NCI-H345 (cell line): ENCODE results near the gene MUCL1.
"Not testable (repeated sequence)": the region's sequence is repeated elsewhere in the genome, so short reads cannot be mapped to it uniquely, and the experiment has no call there.

Experiments used
- DNase-seq: peaks from one replicate; lab custom pipeline; 2025; lab: John Stamatoyannopoulos, UW

MUCL1 gene, protein sequence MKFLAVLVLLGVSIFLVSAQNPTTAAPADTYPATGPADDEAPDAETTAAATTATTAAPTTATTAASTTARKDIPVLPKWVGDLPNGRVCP

DNA sequence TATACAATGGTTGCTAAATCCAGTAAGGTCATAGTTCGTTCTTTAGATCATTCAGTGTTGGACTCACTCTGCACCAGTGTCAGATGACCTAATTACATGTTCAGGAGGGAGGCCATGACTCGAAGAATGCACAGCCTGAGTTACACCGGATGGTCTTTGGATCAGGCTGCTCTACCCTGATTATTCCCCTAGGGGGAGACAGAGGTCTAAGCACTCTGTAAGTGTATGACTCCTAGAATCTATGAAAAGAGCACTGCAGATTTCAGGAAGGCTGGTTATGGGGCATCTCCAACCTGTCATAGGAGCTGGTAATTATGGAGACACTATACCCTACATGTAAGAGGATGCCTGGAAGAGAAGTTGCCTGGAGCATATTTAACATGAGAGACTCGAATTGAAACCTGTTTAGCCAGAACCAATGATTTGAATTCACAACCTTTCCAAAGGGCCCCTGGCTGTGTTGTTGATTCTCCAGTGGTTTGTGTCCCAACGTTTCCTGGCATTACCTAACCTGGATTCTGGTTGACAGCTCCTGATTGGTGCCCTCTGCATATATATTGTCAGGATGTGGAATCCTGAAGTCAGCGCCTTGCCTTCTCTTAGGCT is at the start of gene MUCL1:
MUCL1 (plus strand) TSS at position 584 of the 606 bp plus-strand sequence. CDS start 67 bp downstream, outside the sequence.
- peak; percentile 69 for DNase-seq

GRCh38 chr12:54821676-54822075 is 32.6 kb upstream of the MUCL1 start:
- DNase-seq, result no peak

- no peak for DNase-seq
These were observed 29.9 kb upstream of the MUCL1 start for GRCh38 chr12:54824402-54824801.

DNA sequence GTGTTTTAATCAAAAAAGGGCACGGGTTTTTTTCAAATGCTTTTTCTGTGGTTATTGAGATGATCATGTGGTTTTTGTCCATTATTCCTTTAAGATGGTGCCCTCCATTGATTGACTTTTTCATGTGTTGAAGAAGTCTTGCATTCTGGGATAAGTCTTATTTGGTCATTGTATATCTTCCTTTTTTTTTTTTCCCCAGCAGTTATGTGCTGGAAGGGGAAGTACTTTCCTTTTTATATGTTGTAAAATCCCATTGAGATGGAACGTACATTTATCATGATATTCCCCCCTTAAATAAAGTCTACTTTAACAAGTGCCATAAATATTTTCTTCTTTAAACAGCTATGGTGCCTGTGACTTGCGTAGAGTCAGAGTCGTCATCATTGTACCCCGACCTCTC is 24.8 kb upstream of the MUCL1 start:
- no peak for DNase-seq

GRCh38 chr12:54830199-54830598 is 24.1 kb upstream of the MUCL1 start:
- no peak for DNase-seq

DNA sequence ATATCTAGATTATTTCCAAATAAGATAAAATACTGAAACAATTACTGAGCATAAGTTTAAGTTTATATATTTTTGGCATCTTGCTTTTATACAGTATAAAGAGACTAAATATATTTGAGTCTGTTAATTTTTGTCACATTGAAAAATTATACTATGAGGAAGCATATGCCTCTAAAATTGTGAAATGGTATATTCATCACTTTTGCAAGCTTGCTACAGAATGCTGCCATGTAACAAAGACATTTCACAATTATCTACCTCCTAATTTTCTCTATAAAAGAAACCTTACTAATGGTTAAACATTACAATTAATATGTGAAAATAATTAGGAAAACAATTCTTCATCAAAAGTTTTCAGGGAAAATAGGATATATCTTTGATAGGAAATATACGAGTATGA is 22.7 kb upstream of the MUCL1 start:
- no peak for DNase-seq

GRCh38 chr12:54840244-54840865 is 14.0 kb upstream of the MUCL1 start:
- peak; percentile 71 for DNase-seq

DNA sequence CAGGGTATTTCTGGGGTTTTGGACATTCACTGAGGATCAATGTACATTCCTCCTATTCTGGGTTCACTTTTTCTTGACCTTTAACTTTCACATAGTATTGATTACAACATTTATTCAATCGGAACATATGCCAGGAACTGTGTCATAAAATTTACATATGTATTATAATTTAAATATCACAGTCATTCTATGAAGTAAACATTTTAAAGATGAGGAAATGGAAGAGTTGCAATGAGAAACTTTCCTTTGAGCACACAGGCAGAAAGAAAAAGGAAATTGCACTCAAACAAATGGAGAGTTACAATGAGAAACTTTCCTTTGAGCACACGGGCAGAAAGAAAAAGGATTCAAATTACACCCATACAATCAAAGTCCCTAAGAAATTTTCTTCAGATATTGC is 3.1 kb downstream of the MUCL1 start:
- DNase-seq, result no peak

- DNase-seq, result no peak
These were observed 4.2 kb downstream of the MUCL1 start for GRCh38 chr12:54858562-54858961.

DNA sequence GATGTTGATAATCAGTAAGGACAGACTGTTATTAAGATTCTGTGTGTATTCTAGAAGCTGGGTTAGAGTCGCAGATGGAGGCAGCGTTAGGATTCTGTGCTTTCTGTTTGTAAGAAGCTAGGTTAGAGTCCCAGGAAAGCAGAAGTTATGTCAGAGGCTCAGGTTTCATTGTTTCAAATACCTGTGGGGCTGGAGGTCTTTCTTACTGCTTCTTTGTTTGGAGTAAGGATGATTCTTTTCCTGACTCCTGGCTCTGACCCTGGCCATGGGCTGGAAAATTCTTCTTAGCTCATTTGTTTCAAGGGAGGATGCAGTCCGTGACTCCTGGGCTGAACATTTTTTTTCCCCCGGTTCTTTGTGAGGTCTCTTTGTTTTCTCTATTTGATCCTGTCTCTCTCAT is 5.2 kb downstream of the MUCL1 start:
- DNase-seq, result no peak

DNA sequence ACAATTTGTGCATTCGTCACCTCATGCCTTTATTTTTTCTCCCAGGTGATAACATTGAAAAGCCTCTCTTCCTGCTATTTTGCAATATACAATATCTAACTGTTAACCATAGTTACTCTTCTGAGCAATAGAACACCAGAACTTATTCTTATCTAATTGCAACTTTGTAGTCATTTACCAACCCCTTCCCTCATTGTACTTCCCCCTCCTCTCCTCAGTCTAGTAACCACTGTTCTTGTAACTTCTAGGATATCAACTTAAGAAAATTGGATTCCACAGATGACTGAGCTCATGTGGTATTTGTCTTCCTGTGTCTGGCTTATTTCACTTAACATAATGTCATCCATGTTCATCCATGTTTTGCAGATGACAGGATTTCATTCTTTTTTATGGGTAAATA is 7.6 kb downstream of the MUCL1 start:
- no peak for DNase-seq

DNA sequence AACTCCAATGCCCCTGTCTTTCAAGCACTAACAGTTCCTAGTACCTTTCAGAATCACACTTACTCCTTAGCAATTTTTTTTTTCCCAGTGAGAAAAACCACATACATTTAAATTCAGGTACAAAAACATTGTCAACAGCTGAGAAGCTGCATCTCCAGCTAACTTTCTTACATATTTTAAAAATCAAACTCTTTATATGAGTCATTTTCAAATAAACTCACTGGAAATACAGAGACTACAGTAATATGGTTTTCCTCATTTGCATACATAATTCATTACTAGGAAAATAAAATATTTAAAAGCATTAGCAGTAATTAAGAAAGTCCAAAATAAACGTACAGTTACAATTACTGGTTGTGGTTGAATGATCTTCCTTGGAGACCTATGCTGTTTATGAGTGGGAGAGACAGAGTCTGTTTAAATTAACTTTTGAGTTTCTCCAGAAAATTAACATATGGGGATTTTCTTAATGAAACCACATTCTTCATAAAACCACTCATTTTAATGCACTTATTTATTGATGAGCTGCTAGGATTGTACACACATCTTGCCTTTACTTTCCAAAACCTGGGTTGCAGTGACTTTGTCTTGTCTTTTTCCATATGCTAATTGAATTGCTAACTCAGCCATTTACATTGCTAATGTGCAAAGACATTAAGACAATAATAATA is 9.8 kb downstream of the MUCL1 start:
- no peak for DNase-seq

DNA sequence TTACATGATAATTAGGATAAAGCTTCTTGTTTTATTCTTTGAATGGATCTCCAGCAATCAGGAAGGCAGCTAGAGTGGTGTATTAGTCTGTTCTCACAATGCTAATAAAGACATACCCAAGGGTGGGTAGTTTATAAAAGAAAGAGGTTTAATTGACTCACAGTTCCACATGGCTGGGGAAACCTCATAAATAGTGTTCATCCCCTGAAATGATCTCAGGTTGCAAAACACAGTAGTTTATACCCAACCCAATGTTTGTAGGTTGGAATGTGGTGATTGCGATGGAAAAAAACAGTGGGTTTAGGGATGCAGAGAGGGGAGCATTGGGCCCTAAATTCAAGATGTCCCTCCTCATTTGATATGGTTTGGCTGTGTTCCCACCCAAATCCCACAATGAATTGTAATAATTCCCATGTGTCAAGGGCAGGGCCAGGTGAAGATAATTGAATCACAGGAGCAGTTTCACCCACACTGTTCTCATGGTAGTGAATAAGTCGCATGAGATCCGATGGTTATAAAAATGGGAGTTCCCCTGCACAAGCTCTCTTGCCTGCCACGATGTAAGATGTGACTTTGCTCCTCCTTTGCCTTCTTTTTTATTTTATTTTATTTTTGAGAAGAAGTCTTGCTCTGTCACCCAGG is 11.5 kb downstream of the MUCL1 start:
- no peak for DNase-seq

DNA sequence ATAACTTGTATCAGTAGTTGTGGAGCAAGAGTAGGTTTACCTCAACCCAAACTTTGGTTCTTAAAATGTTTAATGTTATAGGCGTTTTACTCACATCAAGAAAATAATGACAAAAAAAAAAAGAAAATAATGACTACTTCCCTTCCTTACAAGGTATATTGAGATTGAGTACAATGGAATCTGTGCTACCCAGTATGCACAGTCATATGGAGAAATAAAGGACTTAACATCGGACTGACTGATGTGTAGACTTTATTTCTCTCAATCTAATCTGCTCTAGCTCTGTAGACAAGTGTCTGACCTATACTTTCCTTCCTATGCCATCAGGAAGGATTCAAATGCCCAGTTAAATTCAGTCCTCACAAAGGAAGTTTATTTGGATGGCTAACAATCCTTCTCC is 14.4 kb downstream of the MUCL1 start:
- DNase-seq, result no peak

GRCh38 chr12:54870048-54870447 is 15.7 kb downstream of the MUCL1 start:
- DNase-seq, result no peak

DNA sequence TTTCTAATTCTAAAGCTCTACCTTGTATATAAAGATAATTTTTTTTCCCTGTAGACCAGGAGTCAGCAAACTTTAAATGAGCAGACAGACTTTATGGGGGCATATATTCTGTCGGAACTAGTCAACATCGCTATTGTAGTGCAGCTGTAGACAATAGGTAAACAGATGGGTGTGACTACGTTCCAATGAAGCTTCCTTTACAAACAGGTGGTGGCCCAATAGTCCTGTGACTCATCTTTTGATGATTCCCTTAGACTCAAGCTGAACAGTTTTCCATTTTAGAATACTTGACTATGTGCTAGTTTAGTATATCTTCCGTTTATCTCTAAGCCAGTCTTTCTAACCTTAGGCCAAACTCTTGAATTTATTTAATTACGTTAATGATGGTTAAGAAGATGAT is 16.3 kb downstream of the MUCL1 start:
- peak; percentile 23 for DNase-seq

DNA sequence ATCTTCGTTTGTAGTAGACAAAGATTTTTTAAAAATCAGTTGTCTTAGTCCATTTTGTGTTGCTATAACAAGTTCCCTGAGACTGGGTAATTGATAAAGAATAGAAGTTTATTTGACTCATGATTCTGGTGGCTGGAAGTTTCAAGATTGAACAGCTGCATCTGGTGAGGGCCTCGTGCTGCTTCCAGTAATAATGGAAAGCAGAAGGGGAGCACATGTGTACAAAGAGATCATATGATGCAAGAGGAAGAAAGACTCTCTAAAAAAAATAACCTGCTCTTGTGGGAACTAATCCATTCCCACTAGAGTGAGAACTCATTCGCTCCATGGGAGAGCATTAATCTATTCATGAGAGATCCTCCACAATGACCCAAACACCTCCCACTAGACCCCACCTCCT is 24.8 kb downstream of the MUCL1 start:
- peak; percentile 29 for DNase-seq

DNA sequence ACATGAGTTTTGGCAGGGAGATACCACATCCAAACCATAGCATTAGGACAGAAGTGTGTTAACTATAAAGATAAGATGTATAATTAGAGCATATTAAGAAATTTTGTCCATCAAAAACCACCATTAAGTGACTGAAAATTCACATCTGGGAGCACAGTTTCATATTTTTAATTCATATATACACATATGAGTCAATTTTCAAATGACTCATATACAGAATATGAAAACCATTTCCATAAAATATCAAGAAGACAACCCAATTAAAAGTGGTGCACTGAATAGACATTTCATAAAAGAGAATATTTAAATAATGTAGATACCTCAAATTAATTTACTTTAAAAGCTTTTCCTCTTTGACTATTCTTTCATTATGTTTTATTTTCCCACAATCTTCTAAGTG is 25.3 kb downstream of the MUCL1 start:
- no peak for DNase-seq

GRCh38 chr12:54882079-54882478 is 27.8 kb downstream of the MUCL1 start:
- DNase-seq, result no peak

DNA sequence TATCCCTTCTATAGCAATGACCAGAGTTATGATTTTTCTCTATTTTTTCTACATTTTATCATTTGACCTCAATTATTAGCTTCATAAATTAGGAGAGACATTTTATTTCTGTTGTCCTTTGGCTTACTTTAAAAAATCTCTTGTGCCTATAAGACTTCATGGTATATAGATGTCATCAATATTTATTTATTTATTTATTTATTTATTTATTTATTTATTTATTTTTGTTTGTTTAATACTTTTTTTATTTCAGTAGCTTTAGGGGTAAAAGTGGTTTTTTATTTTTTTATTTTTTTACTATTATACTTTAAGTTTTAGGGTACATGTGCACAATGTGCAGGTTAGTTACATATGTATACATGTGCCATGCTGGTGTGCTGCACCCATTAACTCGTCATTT is 28.3 kb downstream of the MUCL1 start:
- not testable (repeated sequence) for DNase-seq

- peak; percentile 25 for DNase-seq
These were observed 34.1 kb downstream of the MUCL1 start for GRCh38 chr12:54888428-54888827.

- peak; percentile 75 for DNase-seq
These were observed 36.0 kb downstream of the MUCL1 start for GRCh38 chr12:54890339-54890738.
